Activated CD8-positive, alpha-beta T cell treated with anti-CD3 and anti-CD28 coated beads for 36 hours (primary cell): ENCODE measurements around the gene RASGRP2. TPM values are rescaled to one million over a fixed set of nuclear protein-coding genes. Genes with fewer than 3 reads are reported as not detected.

Experiments used
- ATAC-seq: fragments of 200-7000 bp; cut with Tn5 transposase; one replicate; pipeline ENCODE4 v1.10.0; 2021; ENCODE audit warnings: mild to moderate bottlenecking, moderate library complexity
- CTCF ChIA-PET: fragments of 350-600 bp; sonication (Branson Sonifier 250); formaldehyde crosslinking; loops from one replicate; lab custom pipeline; 2021; ENCODE audit warnings: antibody characterized with exemption; lab: Charles Lee
- POLR2A ChIA-PET: fragments of 350-600 bp; sonication (Branson Sonifier 250); formaldehyde crosslinking; loops from one replicate; lab custom pipeline; 2021; ENCODE audit warnings: antibody characterized with exemption; lab: Charles Lee
- DNase-seq: peaks from one replicate; pipeline ENCODE4 v3.0.0-alpha.2; 2020
- H3K27ac Mint-ChIP-seq: one replicate; pipeline ENCODE4 v1.8.0; 2021; ENCODE audit warnings: mild to moderate bottlenecking, mixed read lengths
- H3K27me3 Mint-ChIP-seq: one replicate; pipeline ENCODE4 v1.8.0; 2021; ENCODE audit warnings: mixed read lengths
- H3K36me3 Mint-ChIP-seq: one replicate; pipeline ENCODE4 v1.8.0; 2021; ENCODE audit warnings: low read depth, mixed read lengths
- H3K4me1 Mint-ChIP-seq: one replicate; pipeline ENCODE4 v1.8.0; 2021; ENCODE audit warnings: low read depth, mixed read lengths
- H3K4me3 Mint-ChIP-seq: one replicate; pipeline ENCODE4 v1.8.0; 2021; ENCODE audit warnings: mild to moderate bottlenecking, moderate library complexity, mixed read lengths
- H3K9me3 Mint-ChIP-seq: one replicate; pipeline ENCODE4 v1.8.0; 2021; ENCODE audit warnings: mixed read lengths
- intact Hi-C: fragments of 100-400 bp; cut with micrococcal nuclease; formaldehyde crosslinking; loops from one replicate; pipeline ENCODE4 v1.10.0; 2022
- total RNA-seq, 2 experiments: library from RNA; stranded (reverse); gene quantifications; one replicate each; pipeline ENCODE4 v1.2.3, GENCODE V29; 2021
- TF ChIP-seq, protein P1 (sequence below): fragments of 200-600 bp; IDR thresholded peaks from one replicate; pipeline ENCODE4 v1.8.0; 2022; ENCODE audit warnings: antibody characterized with exemption, mild to moderate bottlenecking

Gene RASGRP2
- total RNA-seq, 2 experiments from 2014 or later, result 7.8 to 8.2 TPM

DNA sequence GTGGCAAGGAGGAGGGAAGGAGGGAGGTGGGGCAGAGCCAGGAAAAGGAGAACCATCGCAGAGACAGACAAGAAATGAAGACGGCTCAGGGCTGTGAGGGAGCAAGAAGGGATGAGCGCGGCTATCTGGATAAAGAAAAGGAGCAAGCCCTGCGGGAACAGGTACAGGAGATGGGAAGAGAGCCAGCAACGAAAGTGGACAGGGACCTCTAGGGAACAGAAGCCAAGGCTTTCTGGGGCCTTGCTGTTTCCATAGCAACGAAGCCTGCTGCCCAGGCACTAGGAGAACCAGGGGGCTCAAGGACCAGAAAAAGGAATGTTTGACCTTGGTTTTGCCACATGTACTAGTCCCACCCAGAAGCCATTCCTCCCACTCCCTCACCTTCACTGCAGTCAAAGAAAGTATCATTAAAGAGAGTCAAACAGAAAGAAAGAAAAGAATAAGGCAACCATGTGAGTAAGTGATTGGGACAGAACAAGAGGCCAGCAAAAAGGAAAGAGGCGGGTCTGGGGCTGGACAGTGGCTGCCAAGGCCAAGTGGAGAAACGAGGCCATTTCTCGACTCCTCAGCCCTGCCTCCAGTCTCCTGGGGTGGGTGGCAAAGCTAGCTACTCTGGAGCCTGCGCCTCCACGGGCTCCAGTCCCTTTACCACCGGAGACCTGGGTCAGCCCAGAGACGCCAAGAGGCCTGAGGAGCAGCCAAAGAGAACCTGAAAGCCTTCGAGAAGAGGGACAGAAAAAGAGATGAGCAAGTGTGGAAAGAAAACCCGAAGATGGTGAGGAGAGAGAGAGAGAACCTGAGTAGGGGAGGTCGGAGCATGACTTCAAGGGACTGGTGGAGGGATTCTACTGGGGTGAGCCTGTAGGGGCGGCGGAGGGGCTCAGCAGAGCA is 56.1 kb downstream of the RASGRP2 start:
- no peak overlapping the region for H3K4me3 Mint-ChIP-seq
- POLR2A ChIA-PET, result interaction anchor here (0.9 to 1.0 kb wide), 2 partner anchors 16 to 29 kb away, joined by 3 to 4 read pairs; no protein-coding TSS in a partner anchor
- H3K36me3 Mint-ChIP-seq, result no peaks in the 10 kb centered on the region
- H3K4me1 Mint-ChIP-seq, result peaks cover 21% of the 10 kb centered on the region
- peaks cover 7% of the 10 kb centered on the region for H3K27me3 Mint-ChIP-seq
- ATAC-seq (no peak), DNase-seq (no peak)
- no peak overlapping the region for H3K27ac Mint-ChIP-seq
- CTCF ChIA-PET, result interaction anchor here (0.7 to 4.5 kb wide), 36 partner anchors 8 to 1590 kb away, joined by 3 to 55 read pairs (median 5); partner anchors contain the start of genes CDC42BPG, CNIH2, MEN1 and RASGRP2
- H3K9me3 Mint-ChIP-seq, result no peaks in the 10 kb centered on the region
- intact Hi-C loops, result loop anchor here (5.0 to 10.0 kb wide), 2 partner anchors 34 to 57 kb away; partner anchors contain the start of genes NRXN2 and RASGRP2
- TF ChIP-seq, protein P1, sequence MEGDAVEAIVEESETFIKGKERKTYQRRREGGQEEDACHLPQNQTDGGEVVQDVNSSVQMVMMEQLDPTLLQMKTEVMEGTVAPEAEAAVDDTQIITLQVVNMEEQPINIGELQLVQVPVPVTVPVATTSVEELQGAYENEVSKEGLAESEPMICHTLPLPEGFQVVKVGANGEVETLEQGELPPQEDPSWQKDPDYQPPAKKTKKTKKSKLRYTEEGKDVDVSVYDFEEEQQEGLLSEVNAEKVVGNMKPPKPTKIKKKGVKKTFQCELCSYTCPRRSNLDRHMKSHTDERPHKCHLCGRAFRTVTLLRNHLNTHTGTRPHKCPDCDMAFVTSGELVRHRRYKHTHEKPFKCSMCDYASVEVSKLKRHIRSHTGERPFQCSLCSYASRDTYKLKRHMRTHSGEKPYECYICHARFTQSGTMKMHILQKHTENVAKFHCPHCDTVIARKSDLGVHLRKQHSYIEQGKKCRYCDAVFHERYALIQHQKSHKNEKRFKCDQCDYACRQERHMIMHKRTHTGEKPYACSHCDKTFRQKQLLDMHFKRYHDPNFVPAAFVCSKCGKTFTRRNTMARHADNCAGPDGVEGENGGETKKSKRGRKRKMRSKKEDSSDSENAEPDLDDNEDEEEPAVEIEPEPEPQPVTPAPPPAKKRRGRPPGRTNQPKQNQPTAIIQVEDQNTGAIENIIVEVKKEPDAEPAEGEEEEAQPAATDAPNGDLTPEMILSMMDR, result no peak

DNA sequence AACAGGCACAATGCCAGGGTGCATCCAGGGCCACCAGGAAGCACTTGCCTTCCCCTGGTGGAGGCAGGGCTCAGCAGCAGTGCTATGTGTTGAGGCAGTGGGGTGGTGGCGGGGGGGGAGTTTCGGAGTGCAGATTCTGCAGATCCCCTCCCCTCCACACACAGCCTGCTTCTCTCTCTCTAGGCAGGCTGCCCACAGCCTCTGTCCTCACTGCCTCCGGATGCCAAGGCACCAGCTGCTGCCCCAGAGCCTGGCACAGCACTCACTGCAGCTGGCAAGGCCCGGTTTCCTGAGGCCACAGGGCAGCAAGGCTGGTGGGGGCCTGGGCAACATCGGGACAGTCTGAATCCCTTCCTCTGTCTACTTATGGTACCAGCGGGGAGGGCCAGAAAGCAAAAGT is 56.7 kb downstream of the RASGRP2 start:
- intact Hi-C loops, result loop anchor here (5.0 to 10.0 kb wide), 2 partner anchors 35 to 58 kb away; partner anchors contain the start of genes NRXN2 and RASGRP2
- CTCF ChIA-PET, result no interaction called here
- POLR2A ChIA-PET, result interaction anchor here (0.9 kb wide), 1 partner anchor 28 kb away, joined by 3 read pairs; no protein-coding TSS in a partner anchor
- ATAC-seq (no peak), DNase-seq (no peak)
- TF ChIP-seq, protein P1, result no peak
- H3K4me3 Mint-ChIP-seq, result no peak overlapping the region
- H3K4me1 Mint-ChIP-seq, result peaks cover 14% of the 10 kb centered on the region
- H3K36me3 Mint-ChIP-seq, result no peaks in the 10 kb centered on the region
- H3K27me3 Mint-ChIP-seq, result peaks cover 3% of the 10 kb centered on the region
- H3K9me3 Mint-ChIP-seq, result no peaks in the 10 kb centered on the region
- H3K27ac Mint-ChIP-seq, result no peak overlapping the region

DNA sequence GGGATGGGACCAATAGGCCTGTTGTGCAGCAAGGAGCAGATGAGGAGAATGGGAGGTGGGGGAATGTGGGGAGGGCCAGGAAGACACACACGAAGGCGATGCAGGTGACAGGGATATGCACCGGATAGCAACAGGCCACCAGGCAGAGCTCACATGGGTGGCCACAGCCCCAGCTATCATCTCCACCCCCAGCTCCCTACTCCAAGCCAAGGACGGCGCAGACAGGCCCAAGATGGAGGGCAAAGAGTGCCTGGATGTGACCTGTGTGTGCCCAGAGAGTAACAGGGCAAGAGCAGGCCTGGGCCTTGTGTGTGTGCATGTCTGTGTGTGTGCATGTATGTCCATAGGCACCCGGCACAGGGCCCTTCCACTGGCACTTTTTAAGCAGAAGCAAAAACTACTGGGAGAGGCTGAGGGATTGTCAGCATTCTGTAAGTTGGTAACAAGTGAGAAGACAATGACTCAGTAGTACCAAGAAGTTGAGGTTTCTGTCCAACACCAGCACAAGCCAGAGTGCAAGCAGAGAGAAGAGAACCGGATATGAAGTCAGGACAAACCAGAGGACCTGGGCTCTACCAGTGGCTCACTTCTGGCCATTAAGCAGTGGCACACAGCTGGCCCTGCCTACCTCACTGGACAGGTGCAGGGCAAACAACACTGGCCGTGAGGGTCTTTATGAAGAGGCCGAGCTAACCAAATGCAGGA is 57.3 kb downstream of the RASGRP2 start:
- intact Hi-C loops, result loop anchor here (5.0 to 10.0 kb wide), 2 partner anchors 36 to 58 kb away; partner anchors contain the start of genes NRXN2 and RASGRP2
- Mint-ChIP-seq H3K9me3 (no peaks in the 10 kb centered on the region), H3K27me3 (no peaks in the 10 kb centered on the region), H3K36me3 (no peaks in the 10 kb centered on the region), H3K4me3 (no peak overlapping the region), H3K4me1 (peaks cover 9% of the 10 kb centered on the region), H3K27ac (no peak overlapping the region)
- DNase-seq (no peak), ATAC-seq (no peak)
- ChIA-PET CTCF (interaction anchor here (2.2 kb wide), 1 partner anchor 18 kb away, joined by 5 read pairs; no protein-coding TSS in a partner anchor), POLR2A (no interaction called here)
- TF ChIP-seq, protein P1, result no peak

DNA sequence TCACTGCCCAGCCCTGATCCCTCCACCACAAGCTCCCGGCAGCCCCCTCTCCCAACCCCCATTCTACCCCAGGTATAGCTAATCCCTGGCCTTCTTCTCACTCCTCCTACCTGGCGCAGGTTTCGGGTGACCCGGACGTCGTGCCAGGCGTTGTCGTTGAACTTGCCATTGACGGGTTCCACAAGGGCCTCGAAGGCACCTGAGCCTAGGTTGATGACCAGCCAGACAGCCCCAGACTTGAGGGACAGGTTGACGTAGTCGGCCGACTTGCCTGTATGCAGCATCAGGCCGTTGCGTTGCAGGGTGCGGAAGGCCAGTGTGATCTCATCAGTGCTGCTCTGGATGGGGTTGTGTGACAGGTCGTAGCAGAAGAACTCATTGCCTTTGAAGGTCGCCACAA is 58.4 kb downstream of the RASGRP2 start:
- Mint-ChIP-seq H3K9me3 (no peaks in the 10 kb centered on the region), H3K4me3 (no peak overlapping the region), H3K27ac (no peak overlapping the region), H3K27me3 (no peaks in the 10 kb centered on the region), H3K4me1 (peaks cover 9% of the 10 kb centered on the region), H3K36me3 (no peaks in the 10 kb centered on the region)
- intact Hi-C loops, result loop anchor here (5.0 to 10.0 kb wide), 2 partner anchors 37 to 59 kb away; partner anchors contain the start of genes NRXN2 and RASGRP2
- CTCF ChIA-PET, result interaction anchor here (2.2 kb wide), 1 partner anchor 19 kb away, joined by 5 read pairs; no protein-coding TSS in a partner anchor
- DNase-seq, result no peak
- ATAC-seq, result no peak
- TF ChIP-seq, protein P1, result no peak
- POLR2A ChIA-PET, result interaction anchor here (0.9 kb wide), 1 partner anchor 40 kb away, joined by 4 read pairs; no protein-coding TSS in a partner anchor
